T-helper 2 cell treated with Interferon-gamma antibody and Interleukin-4, amounts not matched to agents 100 ng/mL and 5 ng/mL, for 36 hours (primary cell): ENCODE measurements around the gene NIPAL4. TPM values are rescaled to one million over a fixed set of nuclear protein-coding genes. Genes with fewer than 3 reads are reported as not detected.

ENCODE experiments used
- intact Hi-C: fragments of 100-400 bp; cut with micrococcal nuclease; formaldehyde crosslinking; loops from one replicate; pipeline ENCODE4 v1.15.1; 2023
- total RNA-seq: library from RNA; stranded (reverse); gene quantifications from 2 replicates; pipeline ENCODE4 v1.2.3, GENCODE V29; 2022

The NIPAL4 gene
- total RNA-seq, 1 donor from 2014 or later: 0.48 TPM

GRCh38 chr5:157484768-157485167 is 24.8 kb downstream of the NIPAL4 start:
- intact Hi-C loops: loop anchor here (5.0 kb wide), 1 partner anchor 93 kb away; the partner anchor contains the start of gene ADAM19

GRCh38 chr5:157485340-157485739 is 25.3 kb downstream of the NIPAL4 start:
- intact Hi-C loops: loop anchor here (5.0 kb wide), 1 partner anchor 92 kb away; the partner anchor contains the start of gene ADAM19

- intact Hi-C loops: loop anchor here (5.0 kb wide), 1 partner anchor 91 kb away; the partner anchor contains the start of gene ADAM19
Observed at GRCh38 chr5:157485811-157486210, 25.8 kb downstream of the NIPAL4 start.

GRCh38 chr5:157486221-157486681 is 26.2 kb downstream of the NIPAL4 start:
- intact Hi-C loops: loop anchor here (5.0 kb wide), 1 partner anchor 91 kb away; the partner anchor contains the start of gene ADAM19

- intact Hi-C loops: loop anchor here (5.0 kb wide), 1 partner anchor 90 kb away; the partner anchor contains the start of gene ADAM19
Observed at GRCh38 chr5:157486861-157487260, 26.8 kb downstream of the NIPAL4 start.

GRCh38 chr5:157487358-157487757 is 27.3 kb downstream of the NIPAL4 start:
- intact Hi-C loops: loop anchor here (5.0 kb wide), 1 partner anchor 90 kb away; the partner anchor contains the start of gene ADAM19

GRCh38 chr5:157491471-157491995 is 31.5 kb downstream of the NIPAL4 start:
- intact Hi-C loops: no loop called here

GRCh38 chr5:157492886-157493285 is 32.9 kb downstream of the NIPAL4 start:
- intact Hi-C loops: no loop called here

- intact Hi-C loops: no loop called here
Observed at GRCh38 chr5:157494178-157494832, 34.3 kb downstream of the NIPAL4 start.

- intact Hi-C loops: no loop called here
Observed at GRCh38 chr5:157496864-157497263, 36.9 kb downstream of the NIPAL4 start.

GRCh38 chr5:157497875-157498611 is 38.0 kb downstream of the NIPAL4 start:
- intact Hi-C loops: no loop called here

- intact Hi-C loops: no loop called here
Observed at GRCh38 chr5:157502143-157502647, 42.2 kb downstream of the NIPAL4 start.

- intact Hi-C loops: no loop called here
Observed at GRCh38 chr5:157504053-157504452, 44.0 kb downstream of the NIPAL4 start.

GRCh38 chr5:157505496-157505895 is 45.5 kb downstream of the NIPAL4 start:
- intact Hi-C loops: no loop called here

- intact Hi-C loops: no loop called here
Observed at GRCh38 chr5:157506066-157506590, 46.1 kb downstream of the NIPAL4 start.

GRCh38 chr5:157506981-157507780 is 47.2 kb downstream of the NIPAL4 start:
- intact Hi-C loops: no loop called here

GRCh38 chr5:157509093-157509492 is 49.1 kb downstream of the NIPAL4 start:
- intact Hi-C loops: no loop called here

GRCh38 chr5:157509587-157509986 is 49.6 kb downstream of the NIPAL4 start:
- intact Hi-C loops: no loop called here

GRCh38 chr5:157510682-157511081 is 50.7 kb downstream of the NIPAL4 start:
- intact Hi-C loops: no loop called here
